Activated naive CD4-positive, alpha-beta T cell treated with anti-CD3 and anti-CD28 coated beads, Interleukin-2, amount 10 ng/mL, durations not matched to agents 7 days and 5 days (primary cell): ENCODE measurements around the gene TRABD.

Experiments
- CTCF ChIA-PET: fragments of 350-600 bp; sonication (Branson Sonifier 250); formaldehyde crosslinking; loops from one replicate; lab custom pipeline; 2021; ENCODE audit warnings: antibody characterized with exemption; lab: Charles Lee
- DNase-seq: peaks from one replicate; pipeline ENCODE4 v3.0.0-alpha.2; 2020
- H3K27ac Mint-ChIP-seq: one replicate; pipeline ENCODE4 v1.8.0; 2021; ENCODE audit warnings: mild to moderate bottlenecking, moderate library complexity, mixed read lengths
- H3K27me3 Mint-ChIP-seq: one replicate; pipeline ENCODE4 v1.8.0; 2021; ENCODE audit warnings: mild to moderate bottlenecking, mixed read lengths
- H3K36me3 Mint-ChIP-seq: one replicate; pipeline ENCODE4 v1.8.0; 2021; ENCODE audit warnings: mixed read lengths
- H3K4me1 Mint-ChIP-seq: one replicate; pipeline ENCODE4 v1.8.0; 2021; ENCODE audit warnings: mixed read lengths
- H3K4me3 Mint-ChIP-seq: one replicate; pipeline ENCODE4 v1.8.0; 2021; ENCODE audit warnings: mild to moderate bottlenecking, moderate library complexity, mixed read lengths
- H3K9me3 Mint-ChIP-seq: one replicate; pipeline ENCODE4 v1.8.0; 2021; ENCODE audit warnings: mixed read lengths

The TRABD gene

DNA sequence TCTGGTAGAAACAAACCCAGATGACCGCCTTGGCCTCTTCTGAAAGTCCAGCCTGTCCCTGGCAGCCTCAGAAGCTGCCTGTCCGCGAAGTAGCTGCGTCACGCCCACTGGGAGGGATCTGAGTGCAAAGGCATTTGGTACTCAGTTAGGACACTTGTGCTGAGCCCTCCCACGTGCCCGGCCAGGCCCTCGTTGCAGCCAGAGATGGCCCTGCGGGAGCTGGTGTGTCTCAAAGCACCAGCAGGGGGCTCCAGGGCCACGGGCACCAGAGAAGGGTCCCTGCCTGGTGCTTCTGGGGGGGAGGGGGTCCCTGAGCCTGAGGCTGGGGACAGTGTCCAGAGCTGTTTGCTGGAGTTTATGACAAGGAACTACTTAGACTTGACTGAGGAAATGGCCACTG, 20.9 kb downstream of the TRABD start:
- CTCF ChIA-PET, result interaction anchor here (0.9 kb wide), 1 partner anchor 54 kb away, joined by 3 read pairs; the partner anchor contains the start of gene MAPK12
- H3K4me1 Mint-ChIP-seq, result peaks cover 29% of the 10 kb centered on the region
- no peak overlapping the region for H3K27ac Mint-ChIP-seq
- DNase-seq, result no peak
- no peaks in the 10 kb centered on the region for H3K27me3 Mint-ChIP-seq
- H3K4me3 Mint-ChIP-seq, result no peak overlapping the region
- H3K9me3 Mint-ChIP-seq, result no peaks in the 10 kb centered on the region
- peaks cover 37% of the 10 kb centered on the region for H3K36me3 Mint-ChIP-seq

DNA sequence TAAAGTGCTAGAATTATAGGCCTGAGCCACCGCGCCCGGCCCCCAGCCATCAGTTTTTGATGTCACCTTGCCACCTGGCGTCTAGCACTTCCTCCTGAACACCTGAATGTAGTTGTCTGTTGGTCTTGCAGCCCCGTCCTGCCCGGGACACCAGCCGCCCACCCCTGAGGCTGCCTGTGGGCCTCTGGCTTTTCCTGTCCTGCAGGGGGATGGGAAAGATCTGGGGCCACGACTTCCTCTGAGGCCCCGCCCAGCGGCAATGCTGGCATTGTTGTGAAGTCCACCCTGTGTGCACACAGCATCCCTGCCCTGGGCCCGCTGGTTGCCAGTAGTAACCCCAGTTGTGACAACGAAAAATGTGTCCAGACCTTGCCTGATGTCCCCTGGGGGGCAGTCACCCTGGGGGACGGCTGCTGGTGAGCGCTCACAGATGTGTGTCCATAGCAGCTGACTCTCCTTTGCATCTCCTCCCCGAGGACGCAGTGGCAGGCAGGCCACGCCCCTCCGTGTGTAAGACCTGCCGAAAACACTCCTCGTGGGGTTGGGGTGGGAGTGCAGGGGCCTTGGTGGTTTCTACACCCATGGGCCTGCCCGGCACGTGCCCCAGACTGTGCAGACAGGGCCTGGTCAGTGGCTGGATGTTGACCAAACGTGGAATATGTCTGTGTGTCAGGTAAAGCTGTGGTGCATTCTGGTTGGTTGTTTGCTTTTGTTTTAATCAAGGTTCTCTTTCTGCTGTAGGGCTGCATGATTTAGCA, 21.8 kb downstream of the TRABD start:
- peaks cover 22% of the 10 kb centered on the region for H3K4me1 Mint-ChIP-seq
- CTCF ChIA-PET, result interaction anchor here (1.3 to 2.1 kb wide), 4 partner anchors 13 to 63 kb away, joined by 4 to 14 read pairs (median 6); no protein-coding TSS in a partner anchor
- H3K36me3 Mint-ChIP-seq, result peaks cover 37% of the 10 kb centered on the region
- no peaks in the 10 kb centered on the region for H3K9me3 Mint-ChIP-seq
- no peak overlapping the region for H3K27ac Mint-ChIP-seq
- no peak for DNase-seq
- no peak overlapping the region for H3K4me3 Mint-ChIP-seq
- no peaks in the 10 kb centered on the region for H3K27me3 Mint-ChIP-seq

DNA sequence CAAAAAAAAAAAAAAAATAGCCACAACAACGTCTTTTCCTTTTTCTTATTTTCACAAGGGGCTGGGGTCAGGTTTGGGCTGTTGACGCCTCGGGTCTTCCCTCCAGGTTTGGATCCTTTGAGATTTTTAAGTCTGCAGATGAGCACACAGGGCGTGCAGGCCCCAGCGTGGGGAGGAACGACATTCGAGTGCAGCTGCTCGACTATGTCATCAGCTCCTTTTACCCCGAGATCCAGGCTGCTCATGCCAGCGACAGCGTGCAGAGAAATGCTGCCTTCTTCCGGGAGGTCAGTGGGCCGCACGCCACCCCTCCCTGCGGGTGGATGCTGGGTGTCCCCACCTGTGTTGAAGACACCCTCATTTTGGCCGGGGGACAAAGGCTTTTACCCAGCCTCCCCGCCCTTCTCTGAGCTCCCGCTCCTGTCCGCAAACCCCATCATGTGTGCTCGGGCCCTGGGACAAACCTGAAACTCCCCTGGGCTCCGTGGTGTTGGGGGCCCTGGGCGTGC, 22.8 kb downstream of the TRABD start:
- Mint-ChIP-seq H3K9me3 (no peaks in the 10 kb centered on the region), H3K4me1 (peaks cover 15% of the 10 kb centered on the region), H3K27me3 (no peaks in the 10 kb centered on the region), H3K36me3 (peaks cover 38% of the 10 kb centered on the region), H3K4me3 (no peak overlapping the region), H3K27ac (no peak overlapping the region)
- DNase-seq, result no peak
- CTCF ChIA-PET, result interaction anchor here (0.6 to 2.1 kb wide), 6 partner anchors 10 to 91 kb away, joined by 3 to 14 read pairs (median 5); no protein-coding TSS in a partner anchor

DNA sequence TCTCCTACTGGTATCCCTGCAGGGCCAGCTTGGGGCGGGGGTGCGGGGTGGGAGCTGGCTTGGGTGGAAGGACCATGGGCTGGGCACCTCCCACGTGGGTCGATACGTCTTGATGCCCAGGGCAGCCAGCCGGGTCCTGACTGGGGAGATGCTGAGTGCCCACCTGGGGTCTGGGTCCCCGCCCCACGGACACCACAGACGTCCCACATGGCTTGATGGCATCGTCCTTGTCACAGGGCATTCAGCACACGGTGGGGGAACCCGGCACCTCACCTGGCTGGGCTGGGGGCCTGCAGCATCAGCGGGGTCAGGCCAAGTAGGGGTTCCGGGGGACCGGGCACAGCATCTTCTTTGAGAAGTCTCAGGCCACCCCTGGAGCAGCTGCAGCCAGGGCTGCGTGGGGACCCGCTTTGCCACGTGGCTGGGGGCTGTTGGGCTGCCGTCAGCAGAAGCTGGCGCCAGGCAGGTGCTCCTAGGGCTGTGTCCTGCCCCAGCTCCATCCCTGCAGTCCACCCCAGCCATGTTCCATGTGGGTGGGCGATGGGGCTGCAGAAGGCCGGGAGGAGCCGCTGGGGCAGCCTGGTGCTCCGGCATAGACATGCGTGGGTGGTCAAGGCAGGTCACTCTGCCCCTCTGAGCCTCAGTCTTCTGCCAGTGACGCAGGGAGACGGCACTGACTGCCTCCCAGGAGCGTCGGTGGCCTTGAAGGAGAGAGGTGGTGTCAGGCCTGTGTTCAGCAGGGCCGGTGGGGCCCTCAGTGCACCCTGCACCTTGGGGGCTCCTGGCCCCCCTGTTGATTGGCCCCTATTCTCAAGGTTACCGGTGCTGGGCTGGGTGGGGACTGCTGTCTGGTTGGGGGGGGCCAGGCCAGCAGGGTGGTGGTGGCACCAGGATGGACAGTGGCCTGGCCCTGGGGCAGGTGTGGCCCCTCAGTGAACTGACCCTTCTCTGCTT, 23.5 kb downstream of the TRABD start:
- H3K36me3 Mint-ChIP-seq, result peaks cover 37% of the 10 kb centered on the region
- no peaks in the 10 kb centered on the region for H3K9me3 Mint-ChIP-seq
- H3K27me3 Mint-ChIP-seq, result no peaks in the 10 kb centered on the region
- no peak for DNase-seq
- H3K4me3 Mint-ChIP-seq, result no peak overlapping the region
- CTCF ChIA-PET, result interaction anchor here (0.6 to 2.1 kb wide), 5 partner anchors 9 to 92 kb away, joined by 3 to 14 read pairs (median 4); no protein-coding TSS in a partner anchor
- peaks cover 11% of the 10 kb centered on the region for H3K4me1 Mint-ChIP-seq
- no peak overlapping the region for H3K27ac Mint-ChIP-seq

DNA sequence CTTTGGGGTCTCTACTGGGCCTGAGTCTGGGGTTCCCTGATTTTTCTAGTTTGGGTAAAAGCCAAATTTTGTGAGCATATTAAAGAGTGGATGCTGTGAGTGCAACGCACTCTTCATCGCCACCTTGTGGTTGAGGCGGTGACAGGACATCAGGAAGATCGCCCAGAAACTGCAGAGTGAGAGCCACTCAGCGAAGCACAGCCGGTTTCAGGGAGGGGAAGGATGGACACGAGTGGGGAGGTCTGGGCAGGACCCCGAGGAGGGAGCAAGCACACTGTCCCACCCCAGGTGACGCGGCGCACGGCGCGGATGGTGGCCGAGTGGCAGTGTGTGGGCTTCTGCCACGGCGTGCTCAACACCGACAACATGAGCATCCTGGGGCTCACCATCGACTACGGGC, 24.2 kb downstream of the TRABD start:
- H3K27ac Mint-ChIP-seq, result no peak overlapping the region
- peaks cover 7% of the 10 kb centered on the region for H3K4me1 Mint-ChIP-seq
- no peak overlapping the region for H3K4me3 Mint-ChIP-seq
- CTCF ChIA-PET, result no interaction called here
- H3K27me3 Mint-ChIP-seq, result no peaks in the 10 kb centered on the region
- peak; percentile 82 for DNase-seq
- H3K9me3 Mint-ChIP-seq, result no peaks in the 10 kb centered on the region
- peaks cover 35% of the 10 kb centered on the region for H3K36me3 Mint-ChIP-seq

DNA sequence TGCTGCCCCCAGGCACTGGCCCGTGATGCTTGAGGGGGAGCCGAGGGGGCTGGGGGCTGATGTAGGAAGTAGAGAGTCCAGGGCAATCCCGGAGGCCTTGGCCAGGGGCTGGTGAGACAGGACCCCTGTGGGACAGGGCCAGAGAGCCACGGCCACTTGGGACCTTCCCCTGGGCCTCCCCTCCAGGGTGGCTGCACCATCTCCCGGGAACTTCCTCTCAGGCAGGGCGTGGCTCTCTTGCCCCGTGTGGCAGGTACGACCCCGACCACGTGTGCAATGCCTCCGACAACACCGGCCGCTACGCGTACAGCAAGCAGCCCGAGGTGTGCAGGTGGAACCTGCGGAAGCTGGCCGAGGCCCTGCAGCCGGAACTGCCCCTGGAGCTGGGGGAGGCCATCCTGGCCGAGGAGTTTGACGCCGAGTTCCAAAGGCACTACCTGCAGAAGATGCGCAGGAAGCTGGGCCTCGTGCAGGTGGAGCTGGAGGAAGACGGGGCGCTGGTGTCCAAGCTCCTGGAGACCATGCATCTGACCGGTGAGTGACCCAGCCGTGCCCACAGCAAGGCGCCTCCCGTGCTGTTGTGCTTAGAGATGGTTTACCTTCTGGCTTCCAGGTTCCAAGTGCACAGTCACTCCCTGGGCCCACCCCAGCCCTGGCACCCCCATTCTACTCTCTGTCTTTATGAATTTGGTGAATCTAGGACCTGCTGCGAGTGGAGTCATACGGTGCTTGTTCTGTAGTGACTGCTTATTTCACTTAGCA, 24.8 kb downstream of the TRABD start:
- no peaks in the 10 kb centered on the region for H3K27me3 Mint-ChIP-seq
- CTCF ChIA-PET, result interaction anchor here (1.7 to 3.2 kb wide), 2 partner anchors 9 to 62 kb away, joined by 5 to 12 read pairs; no protein-coding TSS in a partner anchor
- H3K27ac Mint-ChIP-seq, result no peak overlapping the region
- no peak overlapping the region for H3K4me3 Mint-ChIP-seq
- H3K4me1 Mint-ChIP-seq, result peaks cover 4% of the 10 kb centered on the region
- DNase-seq, result no peak
- no peaks in the 10 kb centered on the region for H3K9me3 Mint-ChIP-seq
- H3K36me3 Mint-ChIP-seq, result peaks cover 36% of the 10 kb centered on the region

DNA sequence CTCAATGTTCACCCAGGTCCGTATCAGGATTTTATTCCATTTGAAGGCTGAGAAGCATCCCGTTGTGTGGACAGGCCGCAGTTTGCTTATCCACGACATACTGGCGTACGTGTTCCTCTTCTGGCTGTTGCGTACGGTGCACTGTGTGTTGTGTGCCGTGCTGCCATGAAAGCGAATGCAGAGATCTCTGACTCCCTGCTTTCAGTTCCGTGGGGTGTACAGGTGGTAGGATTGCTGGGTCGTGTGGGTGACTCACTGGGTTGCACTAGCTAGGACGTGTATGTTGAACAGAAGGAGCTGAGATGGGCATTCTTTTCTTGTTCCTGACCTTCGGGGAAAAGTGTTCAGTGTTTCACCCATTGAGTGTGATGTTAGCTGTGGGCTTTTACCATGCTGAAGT, 25.4 kb downstream of the TRABD start:
- peaks cover 4% of the 10 kb centered on the region for H3K4me1 Mint-ChIP-seq
- no peak for DNase-seq
- peaks cover 41% of the 10 kb centered on the region for H3K36me3 Mint-ChIP-seq
- H3K9me3 Mint-ChIP-seq, result no peaks in the 10 kb centered on the region
- H3K27me3 Mint-ChIP-seq, result no peaks in the 10 kb centered on the region
- CTCF ChIA-PET, result interaction anchor here (1.7 to 3.2 kb wide), 2 partner anchors 9 to 63 kb away, joined by 5 to 12 read pairs; no protein-coding TSS in a partner anchor
- no peak overlapping the region for H3K4me3 Mint-ChIP-seq
- no peak overlapping the region for H3K27ac Mint-ChIP-seq

DNA sequence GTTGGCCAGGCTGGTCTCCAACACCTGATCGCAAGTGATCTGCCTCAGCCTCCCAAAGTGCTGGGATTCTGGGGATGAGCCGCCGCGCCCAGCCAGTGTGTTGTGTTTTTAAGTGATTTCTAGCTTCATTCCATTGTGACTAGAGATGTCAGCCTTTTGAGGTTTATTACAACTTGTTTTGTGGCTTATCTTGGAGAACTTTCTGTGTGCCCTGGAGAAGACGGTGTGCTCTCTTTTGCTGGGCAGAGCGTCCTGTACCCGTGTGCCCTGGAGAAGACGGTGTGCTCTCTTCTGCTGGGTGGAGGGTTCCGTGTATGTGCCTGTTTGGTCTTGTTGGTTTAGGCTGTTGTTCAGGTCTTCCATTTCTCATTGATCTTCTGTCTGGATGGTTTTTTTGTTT, 27.6 kb downstream of the TRABD start:
- Mint-ChIP-seq H3K36me3 (peaks cover 43% of the 10 kb centered on the region), H3K27me3 (no peaks in the 10 kb centered on the region), H3K27ac (no peak overlapping the region), H3K4me1 (peaks cover 4% of the 10 kb centered on the region), H3K4me3 (no peak overlapping the region), H3K9me3 (no peaks in the 10 kb centered on the region)
- CTCF ChIA-PET, result interaction anchor here (1.5 to 3.2 kb wide), 2 partner anchors 63 to 65 kb away, joined by 3 to 12 read pairs; no protein-coding TSS in a partner anchor
- DNase-seq, result no peak

DNA sequence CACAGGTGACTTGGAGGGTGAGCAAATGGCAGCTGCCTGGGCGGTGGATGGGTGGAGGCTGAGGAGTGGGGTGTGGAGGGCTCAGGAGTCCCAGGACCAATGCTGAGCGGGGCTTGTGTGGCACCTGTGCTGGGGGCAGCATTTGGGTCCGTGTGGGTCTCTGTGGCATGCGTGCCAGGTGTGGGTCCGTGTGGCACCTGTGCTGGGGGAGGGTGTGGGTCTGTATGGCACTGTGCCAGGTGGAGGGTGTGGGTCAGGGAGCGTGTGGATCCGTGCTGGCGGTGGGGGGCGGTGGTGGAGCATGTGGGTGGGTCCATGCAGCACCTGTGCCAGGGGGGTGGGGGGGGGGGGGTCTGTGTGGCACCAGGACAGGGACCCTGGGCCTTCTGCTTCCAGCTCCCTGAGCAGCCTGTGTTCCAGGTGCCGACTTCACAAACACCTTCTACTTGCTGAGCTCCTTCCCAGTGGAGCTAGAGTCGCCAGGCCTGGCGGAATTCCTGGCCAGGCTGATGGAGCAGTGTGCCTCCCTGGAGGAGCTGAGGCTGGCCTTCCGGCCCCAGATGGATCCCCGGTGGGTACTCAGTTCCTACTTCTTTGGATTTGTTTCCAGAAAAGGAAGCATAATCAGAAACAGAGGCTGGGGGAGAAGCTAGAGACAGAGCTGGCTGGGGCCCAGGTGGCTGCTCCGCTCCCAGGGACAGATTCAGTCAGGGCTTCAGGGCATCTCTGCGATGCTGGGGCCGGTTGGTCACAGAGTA, 29.8 kb downstream of the TRABD start:
- peaks cover 47% of the 10 kb centered on the region for H3K36me3 Mint-ChIP-seq
- CTCF ChIA-PET, result interaction anchor here (1.0 kb wide), 1 partner anchor 9 kb away, joined by 4 read pairs; no protein-coding TSS in a partner anchor

DNA sequence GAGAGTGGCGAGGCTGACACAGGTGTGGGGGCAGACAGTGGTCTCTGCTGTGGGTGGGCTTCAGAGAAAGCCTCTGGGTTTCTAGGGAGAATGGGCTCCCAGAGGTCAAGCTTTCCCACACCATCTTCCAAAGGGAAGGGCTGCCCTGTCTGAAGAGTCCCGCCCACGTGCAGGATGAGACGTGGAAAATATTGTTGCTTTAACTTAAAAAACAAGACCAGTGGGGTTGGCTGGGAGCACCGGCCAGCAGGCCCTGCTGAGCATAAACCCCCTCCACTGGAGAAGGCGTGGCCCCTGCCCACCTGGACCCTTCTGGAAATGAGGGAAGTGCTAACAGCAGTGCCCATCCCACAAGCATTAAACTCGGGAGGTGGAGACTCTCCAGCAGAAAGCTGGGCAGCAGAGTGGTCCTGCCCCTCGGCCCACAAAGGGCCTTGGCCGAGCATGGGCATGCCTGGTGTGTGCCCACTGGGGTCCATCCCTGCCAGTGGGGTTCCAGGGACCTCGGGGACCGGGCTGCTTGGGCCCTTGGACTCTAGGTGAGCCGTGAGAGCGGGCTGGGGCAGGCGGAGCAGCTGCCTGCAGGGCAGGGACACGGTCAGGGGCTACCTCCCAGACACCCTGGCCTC, 30.5 kb downstream of the TRABD start:
- CTCF ChIA-PET, result no interaction called here
- no peaks in the 10 kb centered on the region for H3K4me1 Mint-ChIP-seq
- peaks cover 52% of the 10 kb centered on the region for H3K36me3 Mint-ChIP-seq
- no peaks in the 10 kb centered on the region for H3K9me3 Mint-ChIP-seq
- no peak overlapping the region for H3K4me3 Mint-ChIP-seq
- H3K27me3 Mint-ChIP-seq, result no peaks in the 10 kb centered on the region
- no peak overlapping the region for H3K27ac Mint-ChIP-seq
- no peak for DNase-seq

More for the DNA sequence above, 29.8 kb downstream of the TRABD start:
- no peaks in the 10 kb centered on the region for H3K27me3 Mint-ChIP-seq
- H3K9me3 Mint-ChIP-seq, result no peaks in the 10 kb centered on the region
- no peaks in the 10 kb centered on the region for H3K4me1 Mint-ChIP-seq
- H3K27ac Mint-ChIP-seq, result no peak overlapping the region
- H3K4me3 Mint-ChIP-seq, result no peak overlapping the region
- DNase-seq, result no peak

DNA sequence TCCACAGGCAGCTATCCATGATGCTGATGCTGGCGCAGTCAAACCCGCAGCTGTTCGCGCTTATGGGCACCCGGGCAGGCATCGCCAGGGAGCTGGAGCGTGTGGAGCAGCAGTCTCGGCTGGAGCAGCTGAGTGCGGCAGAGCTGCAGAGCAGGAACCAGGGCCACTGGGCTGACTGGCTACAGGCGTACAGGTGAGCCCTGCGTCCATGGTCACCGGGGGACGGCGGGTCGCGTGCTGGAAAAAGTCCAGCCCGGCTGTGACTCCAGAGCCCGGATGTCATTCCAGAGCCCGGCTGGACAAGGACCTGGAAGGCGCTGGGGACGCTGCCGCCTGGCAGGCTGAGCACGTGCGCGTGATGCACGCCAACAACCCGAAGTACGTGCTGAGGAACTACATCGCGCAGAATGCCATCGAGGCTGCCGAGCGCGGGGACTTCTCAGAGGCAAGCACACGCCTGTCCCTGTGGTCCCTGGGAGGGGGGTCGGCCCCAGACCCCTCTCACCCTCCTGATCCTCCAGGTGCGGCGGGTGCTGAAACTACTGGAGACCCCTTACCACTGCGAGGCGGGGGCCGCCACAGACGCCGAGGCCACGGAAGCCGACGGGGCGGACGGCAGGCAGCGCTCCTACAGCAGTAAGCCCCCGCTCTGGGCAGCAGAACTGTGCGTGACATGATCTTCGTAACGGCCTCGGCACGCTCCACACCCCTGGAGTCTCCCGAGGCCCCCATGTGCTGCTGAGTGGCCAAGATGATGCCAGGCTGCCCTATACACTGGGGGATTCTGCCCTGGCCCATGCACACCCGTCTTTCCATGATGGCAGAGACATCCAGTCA, 31.2 kb downstream of the TRABD start:
- no peaks in the 10 kb centered on the region for H3K27me3 Mint-ChIP-seq
- H3K27ac Mint-ChIP-seq, result no peak overlapping the region
- no peaks in the 10 kb centered on the region for H3K9me3 Mint-ChIP-seq
- H3K4me3 Mint-ChIP-seq, result no peak overlapping the region
- CTCF ChIA-PET, result no interaction called here
- peaks cover 52% of the 10 kb centered on the region for H3K36me3 Mint-ChIP-seq
- no peaks in the 10 kb centered on the region for H3K4me1 Mint-ChIP-seq
- DNase-seq, result no peak
